Fibroblast of skin of abdomen (primary cell): ENCODE measurements around the gene AJAP1.
A peak's percentile ranks its signal among the peaks of the same experiment; 100 is the strongest.

Experiments
- DNase-seq: peaks from one replicate; pipeline ENCODE4 v3.0.0-alpha.2; 2013

AJAP1 gene

GRCh38 chr1:4741876-4742423 lies 87.5 kb downstream of the AJAP1 start:
- peak; percentile 7 for DNase-seq

GRCh38 chr1:4743978-4744750 lies 89.8 kb downstream of the AJAP1 start:
- DNase-seq: no peak

GRCh38 chr1:4745560-4745959 lies 91.2 kb downstream of the AJAP1 start:
- no peak for DNase-seq

GRCh38 chr1:4749406-4749805 lies 95.0 kb downstream of the AJAP1 start:
- no peak for DNase-seq

- DNase-seq: no peak
Measured at GRCh38 chr1:4750177-4750576, 95.8 kb downstream of the AJAP1 start.

- DNase-seq: no peak
Measured at GRCh38 chr1:4752059-4752458, 97.7 kb downstream of the AJAP1 start.

- DNase-seq: no peak
Measured at GRCh38 chr1:4754816-4755215, 100.4 kb downstream of the AJAP1 start.

- DNase-seq: peak; percentile 80
Measured at GRCh38 chr1:4755301-4755845, 101.0 kb downstream of the AJAP1 start.

- DNase-seq: no peak
Measured at GRCh38 chr1:4755864-4756504, 101.6 kb downstream of the AJAP1 start.

- DNase-seq: no peak
Measured at GRCh38 chr1:4756851-4757580, 102.6 kb downstream of the AJAP1 start.

GRCh38 chr1:4759671-4760070 lies 105.3 kb downstream of the AJAP1 start:
- DNase-seq: no peak

- no peak for DNase-seq
Measured at GRCh38 chr1:4760088-4760487, 105.7 kb downstream of the AJAP1 start.

- DNase-seq: no peak
Measured at GRCh38 chr1:4761324-4761723, 106.9 kb downstream of the AJAP1 start.

GRCh38 chr1:4762146-4762545 lies 107.7 kb downstream of the AJAP1 start:
- no peak for DNase-seq

GRCh38 chr1:4767308-4767707 lies 112.9 kb downstream of the AJAP1 start:
- no peak for DNase-seq

- no peak for DNase-seq
Measured at GRCh38 chr1:4768553-4768952, 114.1 kb downstream of the AJAP1 start.

GRCh38 chr1:4769516-4770280 lies 115.3 kb downstream of the AJAP1 start:
- no peak for DNase-seq

GRCh38 chr1:4770713-4771112 lies 116.3 kb downstream of the AJAP1 start:
- DNase-seq: no peak

- DNase-seq: no peak
Measured at GRCh38 chr1:4771267-4771666, 116.9 kb downstream of the AJAP1 start.

- no peak for DNase-seq
Measured at GRCh38 chr1:4771721-4772120, 117.3 kb downstream of the AJAP1 start.

GRCh38 chr1:4772294-4773010 lies 118.0 kb downstream of the AJAP1 start:
- no peak for DNase-seq

- no peak for DNase-seq
Measured at GRCh38 chr1:4773226-4773625, 118.8 kb downstream of the AJAP1 start.
